ENCODE data around the gene ABLIM3. TPM values are rescaled to one million over a fixed set of nuclear protein-coding genes. Genes with fewer than 3 reads are reported as not detected.

The ABLIM3 gene
- total and polyA plus RNA-seq, 2 of the 13 experiments (the other 11 are each of a cell fraction or from before 2014, with no cell fraction given), result 0.53 to 6.3 TPM

- WGBS (ENCODE audit: low lambda C conversion rate), result 2% methylated on average over 3 of the region's 3 CpGs
- ChIA-PET POLR2A (no interaction called here), CTCF (ENCODE audit: low intra/inter-chr PET ratio, low total read pairs) (no interaction called here)
- no peaks in the 10 kb centered on the region for H4K20me1 ChIP-seq (ENCODE audit: insufficient read depth, low read length)
- ATAC-seq (no peak; the same call in 2 of the 3 replicates), DNase-seq (ENCODE audit: low spot score) (peak; percentile 9), FAIRE-seq (no peak)
- H3K9me3 ChIP-seq (ENCODE audit: low read length), result peaks cover 2% of the 10 kb centered on the region
- in situ Hi-C loops (cut with HindIII; ENCODE audit: extremely low pct_ligation_motif_present, low pct_unique_long_range_greater_than_20kb), result no loop called here
- H3K4me2 ChIP-seq (ENCODE audit: low read depth, low read length), result peak overlapping the region; percentile 50
- no peaks in the 10 kb centered on the region for H3K36me3 ChIP-seq (replicated peaks in 1 of 2; ENCODE audit: control insufficient read depth in 1 of 2, insufficient read depth in 2 of 2, low read length in 2 of 2)
- no peak overlapping the region; a peak in 1 of 6 replicates for H3K4me3 ChIP-seq (replicated peaks in 1 of 3; ENCODE audit: insufficient read depth in 1 of 3, low read depth in 2 of 3, low read length in 3 of 3)
- H3K9ac ChIP-seq (ENCODE audit: insufficient read depth, low read depth, low read length), result no peak overlapping the region
- intact Hi-C loops (cut with micrococcal nuclease; ENCODE audit: unreplicated experiment), result loop anchor here (5.0 kb wide), 1 partner anchor 158 kb away; no protein-coding TSS in a partner anchor
- H2AFZ ChIP-seq (ENCODE audit: low read length), result no peak overlapping the region
- no peak overlapping the region for H3K27ac ChIP-seq (ENCODE audit: extremely low read length, insufficient read depth, low read length)
- H3K27me3 ChIP-seq (ENCODE audit: control insufficient read depth in 1 of 2, insufficient read depth in 2 of 2, low read length in 2 of 2), result peaks cover 5 to 25% of the 10 kb centered on the region in 2 experiments; a peak in 4 of 5 replicates
- no peaks in the 10 kb centered on the region for H3K79me2 ChIP-seq (ENCODE audit: insufficient read depth, low read length)
- H3K4me1 ChIP-seq (ENCODE audit: insufficient read depth, low read length), result peaks cover 34% of the 10 kb centered on the region
- BruUV-seq (replicated peaks), result no TSS peak
- TF ChIP-seq CSRNP2 (CRISPR knock-in tag; conservative IDR thresholded peaks at IDR 0.05; ENCODE audit: low read depth) (no peak), ZNF136 (CRISPR knock-in tag; IDR thresholded peaks at IDR 0.05; ENCODE audit: low read depth) (no peak), AFF4 (CRISPR knock-in tag; IDR thresholded peaks at IDR 0.05) (no peak), MXD3 (CRISPR knock-in tag; IDR thresholded peaks at IDR 0.05) (no peak), ZNF234 (CRISPR knock-in tag; conservative IDR thresholded peaks at IDR 0.05) (no peak), ZNF709 (CRISPR knock-in tag; IDR thresholded peaks at IDR 0.05) (no peak), ELF1 (CRISPR knock-in tag; IDR thresholded peaks at IDR 0.05) (peak; percentile 69), MAFK (conservative IDR thresholded peaks at IDR 0.05 in 1 of 2, IDR thresholded peaks at IDR 0.05 in 1 of 2; ENCODE audit: low read length in 2 of 2) (peak; percentile 80 to 83), MAFF (IDR thresholded peaks at IDR 0.05; ENCODE audit: low read depth, low read length) (peak; percentile 63), FOSL1 (CRISPR knock-in tag; IDR thresholded peaks at IDR 0.05; ENCODE audit: borderline replicate concordance) (no peak), E2F2 (CRISPR knock-in tag; IDR thresholded peaks at IDR 0.05; ENCODE audit: borderline replicate concordance) (no peak), ZNF543 (CRISPR knock-in tag; IDR thresholded peaks at IDR 0.05) (no peak), ATM (IDR thresholded peaks at IDR 0.05; ENCODE audit: borderline replicate concordance) (no peak), TCF12 (IDR thresholded peaks at IDR 0.05) (no peak), TCF12 (CRISPR knock-in tag; IDR thresholded peaks at IDR 0.05) (no peak), CHD2 (IDR thresholded peaks at IDR 0.05; ENCODE audit: low read depth, low read length) (no peak), ELF3 (CRISPR knock-in tag; IDR thresholded peaks at IDR 0.05) (peak; percentile 55; the same call in 1 of the 2 replicates), CBX5 (CRISPR knock-in tag; IDR thresholded peaks at IDR 0.05; ENCODE audit: borderline replicate concordance) (no peak), FOSL2 (CRISPR knock-in tag; IDR thresholded peaks at IDR 0.05) (no peak)
Measured at GRCh38 chr5:149273950-149274349, 132.7 kb downstream of the ABLIM3 start.
